ENCODE measurements around the gene SLC25A21.

SLC25A21 gene

DNA sequence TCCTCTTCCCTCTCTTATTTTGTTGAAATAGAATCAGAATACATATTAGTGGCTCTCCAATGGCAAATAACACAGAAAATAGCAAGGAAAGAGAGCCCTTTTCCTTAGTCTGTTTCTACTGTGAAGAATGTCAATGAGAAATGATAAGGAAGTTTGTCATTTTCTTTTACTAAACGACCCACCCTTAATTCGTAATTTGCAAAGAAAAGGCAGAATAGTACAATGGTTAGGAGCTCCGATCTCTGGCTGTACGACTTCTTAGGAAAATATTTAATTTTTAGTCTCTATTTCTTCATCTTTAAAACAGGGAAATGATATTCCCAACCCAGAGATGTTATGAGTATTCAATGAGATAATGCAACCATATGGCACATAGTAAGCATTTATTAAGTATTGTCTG, 504.7 kb downstream of the SLC25A21 start:
- TF ChIP-seq, protein P1, sequence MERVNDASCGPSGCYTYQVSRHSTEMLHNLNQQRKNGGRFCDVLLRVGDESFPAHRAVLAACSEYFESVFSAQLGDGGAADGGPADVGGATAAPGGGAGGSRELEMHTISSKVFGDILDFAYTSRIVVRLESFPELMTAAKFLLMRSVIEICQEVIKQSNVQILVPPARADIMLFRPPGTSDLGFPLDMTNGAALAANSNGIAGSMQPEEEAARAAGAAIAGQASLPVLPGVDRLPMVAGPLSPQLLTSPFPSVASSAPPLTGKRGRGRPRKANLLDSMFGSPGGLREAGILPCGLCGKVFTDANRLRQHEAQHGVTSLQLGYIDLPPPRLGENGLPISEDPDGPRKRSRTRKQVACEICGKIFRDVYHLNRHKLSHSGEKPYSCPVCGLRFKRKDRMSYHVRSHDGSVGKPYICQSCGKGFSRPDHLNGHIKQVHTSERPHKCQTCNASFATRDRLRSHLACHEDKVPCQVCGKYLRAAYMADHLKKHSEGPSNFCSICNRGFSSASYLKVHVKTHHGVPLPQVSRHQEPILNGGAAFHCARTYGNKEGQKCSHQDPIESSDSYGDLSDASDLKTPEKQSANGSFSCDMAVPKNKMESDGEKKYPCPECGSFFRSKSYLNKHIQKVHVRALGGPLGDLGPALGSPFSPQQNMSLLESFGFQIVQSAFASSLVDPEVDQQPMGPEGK (CRISPR knock-in tag; IDR thresholded peaks at IDR 0.05; ENCODE audit: borderline replicate concordance), result no peak
- TF ChIP-seq, protein P2, sequence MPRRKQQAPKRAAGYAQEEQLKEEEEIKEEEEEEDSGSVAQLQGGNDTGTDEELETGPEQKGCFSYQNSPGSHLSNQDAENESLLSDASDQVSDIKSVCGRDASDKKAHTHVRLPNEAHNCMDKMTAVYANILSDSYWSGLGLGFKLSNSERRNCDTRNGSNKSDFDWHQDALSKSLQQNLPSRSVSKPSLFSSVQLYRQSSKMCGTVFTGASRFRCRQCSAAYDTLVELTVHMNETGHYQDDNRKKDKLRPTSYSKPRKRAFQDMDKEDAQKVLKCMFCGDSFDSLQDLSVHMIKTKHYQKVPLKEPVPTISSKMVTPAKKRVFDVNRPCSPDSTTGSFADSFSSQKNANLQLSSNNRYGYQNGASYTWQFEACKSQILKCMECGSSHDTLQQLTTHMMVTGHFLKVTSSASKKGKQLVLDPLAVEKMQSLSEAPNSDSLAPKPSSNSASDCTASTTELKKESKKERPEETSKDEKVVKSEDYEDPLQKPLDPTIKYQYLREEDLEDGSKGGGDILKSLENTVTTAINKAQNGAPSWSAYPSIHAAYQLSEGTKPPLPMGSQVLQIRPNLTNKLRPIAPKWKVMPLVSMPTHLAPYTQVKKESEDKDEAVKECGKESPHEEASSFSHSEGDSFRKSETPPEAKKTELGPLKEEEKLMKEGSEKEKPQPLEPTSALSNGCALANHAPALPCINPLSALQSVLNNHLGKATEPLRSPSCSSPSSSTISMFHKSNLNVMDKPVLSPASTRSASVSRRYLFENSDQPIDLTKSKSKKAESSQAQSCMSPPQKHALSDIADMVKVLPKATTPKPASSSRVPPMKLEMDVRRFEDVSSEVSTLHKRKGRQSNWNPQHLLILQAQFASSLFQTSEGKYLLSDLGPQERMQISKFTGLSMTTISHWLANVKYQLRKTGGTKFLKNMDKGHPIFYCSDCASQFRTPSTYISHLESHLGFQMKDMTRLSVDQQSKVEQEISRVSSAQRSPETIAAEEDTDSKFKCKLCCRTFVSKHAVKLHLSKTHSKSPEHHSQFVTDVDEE (CRISPR knock-in tag; IDR thresholded peaks at IDR 0.05), result no peak
- TF ChIP-seq, protein P3, sequence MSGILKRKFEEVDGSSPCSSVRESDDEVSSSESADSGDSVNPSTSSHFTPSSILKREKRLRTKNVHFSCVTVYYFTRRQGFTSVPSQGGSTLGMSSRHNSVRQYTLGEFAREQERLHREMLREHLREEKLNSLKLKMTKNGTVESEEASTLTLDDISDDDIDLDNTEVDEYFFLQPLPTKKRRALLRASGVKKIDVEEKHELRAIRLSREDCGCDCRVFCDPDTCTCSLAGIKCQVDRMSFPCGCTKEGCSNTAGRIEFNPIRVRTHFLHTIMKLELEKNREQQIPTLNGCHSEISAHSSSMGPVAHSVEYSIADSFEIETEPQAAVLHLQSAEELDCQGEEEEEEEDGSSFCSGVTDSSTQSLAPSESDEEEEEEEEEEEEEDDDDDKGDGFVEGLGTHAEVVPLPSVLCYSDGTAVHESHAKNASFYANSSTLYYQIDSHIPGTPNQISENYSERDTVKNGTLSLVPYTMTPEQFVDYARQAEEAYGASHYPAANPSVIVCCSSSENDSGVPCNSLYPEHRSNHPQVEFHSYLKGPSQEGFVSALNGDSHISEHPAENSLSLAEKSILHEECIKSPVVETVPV (CRISPR knock-in tag; IDR thresholded peaks at IDR 0.05), result no peak
- no peak for TF ChIP-seq ZC3H10 (CRISPR knock-in tag; IDR thresholded peaks at IDR 0.05)
- TF ChIP-seq BACH2 (CRISPR knock-in tag; IDR thresholded peaks at IDR 0.05; ENCODE audit: borderline replicate concordance), result no peak
- TF ChIP-seq GLIS3 (CRISPR knock-in tag; IDR thresholded peaks at IDR 0.05), result no peak
- TF ChIP-seq TCF4 (CRISPR knock-in tag; IDR thresholded peaks at IDR 0.05; ENCODE audit: borderline replicate concordance), result no peak
- TF ChIP-seq OSR1 (CRISPR knock-in tag; IDR thresholded peaks at IDR 0.05), result no peak
- TF ChIP-seq SNAI2 (CRISPR knock-in tag; IDR thresholded peaks at IDR 0.05), result no peak
- no peak for TF ChIP-seq ZFP3 (CRISPR knock-in tag; IDR thresholded peaks at IDR 0.05)
- TF ChIP-seq, protein P4, sequence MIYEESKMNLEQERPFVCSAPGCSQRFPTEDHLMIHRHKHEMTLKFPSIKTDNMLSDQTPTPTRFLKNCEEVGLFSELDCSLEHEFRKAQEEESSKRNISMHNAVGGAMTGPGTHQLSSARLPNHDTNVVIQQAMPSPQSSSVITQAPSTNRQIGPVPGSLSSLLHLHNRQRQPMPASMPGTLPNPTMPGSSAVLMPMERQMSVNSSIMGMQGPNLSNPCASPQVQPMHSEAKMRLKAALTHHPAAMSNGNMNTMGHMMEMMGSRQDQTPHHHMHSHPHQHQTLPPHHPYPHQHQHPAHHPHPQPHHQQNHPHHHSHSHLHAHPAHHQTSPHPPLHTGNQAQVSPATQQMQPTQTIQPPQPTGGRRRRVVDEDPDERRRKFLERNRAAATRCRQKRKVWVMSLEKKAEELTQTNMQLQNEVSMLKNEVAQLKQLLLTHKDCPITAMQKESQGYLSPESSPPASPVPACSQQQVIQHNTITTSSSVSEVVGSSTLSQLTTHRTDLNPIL (CRISPR knock-in tag; IDR thresholded peaks at IDR 0.05; ENCODE audit: low read depth), result no peak
- TF ChIP-seq ESRRG (CRISPR knock-in tag; IDR thresholded peaks at IDR 0.05), result no peak
- TF ChIP-seq, protein P5, sequence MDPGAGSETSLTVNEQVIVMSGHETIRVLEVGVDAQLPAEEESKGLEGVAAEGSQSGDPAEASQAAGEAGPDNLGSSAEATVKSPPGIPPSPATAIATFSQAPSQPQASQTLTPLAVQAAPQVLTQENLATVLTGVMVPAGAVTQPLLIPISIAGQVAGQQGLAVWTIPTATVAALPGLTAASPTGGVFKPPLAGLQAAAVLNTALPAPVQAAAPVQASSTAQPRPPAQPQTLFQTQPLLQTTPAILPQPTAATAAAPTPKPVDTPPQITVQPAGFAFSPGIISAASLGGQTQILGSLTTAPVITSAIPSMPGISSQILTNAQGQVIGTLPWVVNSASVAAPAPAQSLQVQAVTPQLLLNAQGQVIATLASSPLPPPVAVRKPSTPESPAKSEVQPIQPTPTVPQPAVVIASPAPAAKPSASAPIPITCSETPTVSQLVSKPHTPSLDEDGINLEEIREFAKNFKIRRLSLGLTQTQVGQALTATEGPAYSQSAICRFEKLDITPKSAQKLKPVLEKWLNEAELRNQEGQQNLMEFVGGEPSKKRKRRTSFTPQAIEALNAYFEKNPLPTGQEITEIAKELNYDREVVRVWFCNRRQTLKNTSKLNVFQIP (CRISPR knock-in tag; IDR thresholded peaks at IDR 0.05; ENCODE audit: borderline replicate concordance, low read depth), result no peak
- TF ChIP-seq ZNF8 (CRISPR knock-in tag; IDR thresholded peaks at IDR 0.05), result no peak
- no peak for TF ChIP-seq ZNF70 (CRISPR knock-in tag; IDR thresholded peaks at IDR 0.05)
- no peak for TF ChIP-seq ISL1 (CRISPR knock-in tag; IDR thresholded peaks at IDR 0.05)
- ATAC-seq, result no peak

DNA sequence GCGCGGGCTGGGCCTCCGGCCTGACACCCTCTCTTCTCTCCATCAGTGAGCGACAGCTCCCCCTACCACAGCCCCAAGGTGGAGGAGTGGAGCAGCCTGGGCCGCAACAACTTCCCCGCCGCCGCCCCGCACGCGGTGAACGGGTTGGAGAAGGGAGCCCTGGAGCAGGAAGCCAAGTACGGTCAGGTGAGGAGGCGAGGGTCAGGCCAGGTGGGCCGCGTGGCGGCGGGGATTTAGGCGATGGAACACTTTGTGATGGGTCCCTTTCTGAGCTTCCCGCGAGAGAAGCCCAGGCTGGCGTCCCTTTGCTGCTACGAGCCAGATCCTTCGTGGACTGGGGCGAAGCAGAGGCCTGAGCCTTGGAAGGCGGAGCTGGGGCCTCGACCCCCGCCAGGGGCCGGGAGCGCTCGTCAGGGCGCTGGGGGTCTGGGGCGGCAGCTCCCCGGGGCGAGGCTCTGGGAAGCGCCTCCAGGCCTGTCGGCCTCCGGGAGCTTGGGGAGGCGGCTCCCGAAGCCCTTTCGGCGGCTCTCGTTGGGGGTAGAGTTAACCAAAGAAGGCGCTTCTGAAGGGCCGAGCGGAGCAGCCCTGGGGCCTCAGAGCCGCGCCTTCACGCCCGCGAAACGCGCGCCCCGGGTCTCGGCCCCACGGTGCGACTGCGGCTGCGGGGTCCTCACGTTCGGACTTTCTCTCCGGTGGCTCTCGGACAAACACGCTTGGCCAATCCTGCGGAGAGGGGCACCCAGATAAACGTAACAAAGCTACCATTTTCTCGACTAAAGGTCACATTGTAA, 505.8 kb downstream of the SLC25A21 start:
- ATAC-seq, result no peak
- TF ChIP-seq ZFP3 (CRISPR knock-in tag; IDR thresholded peaks at IDR 0.05), result no peak
- TF ChIP-seq, protein P4 (CRISPR knock-in tag; IDR thresholded peaks at IDR 0.05; ENCODE audit: low read depth), result no peak
- no peak for TF ChIP-seq TCF4 (CRISPR knock-in tag; IDR thresholded peaks at IDR 0.05; ENCODE audit: borderline replicate concordance)
- TF ChIP-seq, protein P3 (CRISPR knock-in tag; IDR thresholded peaks at IDR 0.05), result no peak
- TF ChIP-seq ZFP30 (CRISPR knock-in tag; IDR thresholded peaks at IDR 0.05), result no peak
- TF ChIP-seq ZNF565 (CRISPR knock-in tag; conservative IDR thresholded peaks at IDR 0.05; ENCODE audit: low read depth), result no peak
- TF ChIP-seq, protein P2 (CRISPR knock-in tag; IDR thresholded peaks at IDR 0.05), result no peak
- no peak for TF ChIP-seq BACH2 (CRISPR knock-in tag; IDR thresholded peaks at IDR 0.05; ENCODE audit: borderline replicate concordance)
- TF ChIP-seq TOX (CRISPR knock-in tag; IDR thresholded peaks at IDR 0.05; ENCODE audit: borderline replicate concordance), result no peak
- TF ChIP-seq OSR1 (CRISPR knock-in tag; IDR thresholded peaks at IDR 0.05), result no peak
- TF ChIP-seq ZC3H10 (CRISPR knock-in tag; IDR thresholded peaks at IDR 0.05), result no peak
- TF ChIP-seq ZNF8 (CRISPR knock-in tag; IDR thresholded peaks at IDR 0.05), result no peak
